Erythroblast (primary cell): ENCODE results near the gene GTPBP3.

ENCODE experiments used
- GATA1 ChIP-seq: IDR thresholded peaks from 2 replicates; pipeline ENCODE4 v1.6.1; 2011; ENCODE audit warnings: low read depth, mild to moderate bottlenecking, control low read depth, low read length, moderate library complexity
- POLR2A ChIP-seq: IDR thresholded peaks from 2 replicates; pipeline ENCODE4 v1.6.1; 2011; ENCODE audit warnings: mild to moderate bottlenecking, low read length

DNA sequence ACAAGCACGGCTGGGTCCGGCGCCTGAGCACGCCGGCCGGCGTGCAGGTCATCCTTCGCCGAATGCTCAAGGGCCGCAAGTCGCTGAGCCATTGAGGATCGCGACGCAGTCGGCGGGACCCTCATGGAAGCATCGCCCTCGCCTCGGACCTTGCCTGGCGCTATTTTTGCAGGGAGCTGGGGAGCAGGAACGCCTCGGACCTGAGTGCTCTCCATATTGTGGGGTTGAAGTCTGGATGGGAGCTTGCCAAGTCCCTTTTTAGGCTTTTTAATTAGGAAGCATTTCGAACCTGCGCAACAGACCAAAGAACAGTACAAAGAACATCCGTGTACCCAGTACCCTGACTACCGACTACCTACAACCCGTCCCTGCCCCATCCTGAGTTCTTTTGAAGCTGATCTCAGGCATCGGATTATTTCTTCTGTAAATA lies 31.1 kb upstream of the GTPBP3 start:
- TF ChIP-seq POLR2A (no peak), GATA1 (no peak)
